Endothelial cell of umbilical vein (primary cell): ENCODE data around the gene INSYN2B. TPM values are rescaled to one million over a fixed set of nuclear protein-coding genes. Genes with fewer than 3 reads are reported as not detected.

ENCODE experiments used
- BruUV-seq: library from RNA; stranded (reverse); fragments of 400-500 nt; replicated peaks from 2 replicates; lab custom pipeline; 2021; lab: Mats Ljungman, UMichigan
- CTCF ChIA-PET: fragments of 300-600, 350-600 bp; sonication (Branson Sonifier 250); formaldehyde crosslinking; loops from one replicate; lab custom pipeline; 2021; ENCODE audit warnings: antibody characterized with exemption, inconsistent platforms; lab: Charles Lee
- POLR2A ChIA-PET: fragments of 300-600, 350-600 bp; sonication (Branson Sonifier 250); formaldehyde crosslinking; loops from one replicate; lab custom pipeline; 2021; ENCODE audit warnings: antibody characterized with exemption, inconsistent platforms; lab: Charles Lee
- DNase-seq: peaks from one replicate; pipeline ENCODE4 v3.0.0-alpha.2; 2011; ENCODE audit warnings: low read depth, low spot score
- FAIRE-seq: peaks from 2 replicates; lab custom pipeline; 2011; peaks lifted over from hg19 to GRCh38; lab: Jason Lieb, UNC
- H2AFZ ChIP-seq: 2 replicates; pipeline ENCODE4 v1.6.0; 2012; ENCODE audit warnings: low read depth, low read length, control low read depth, inconsistent platforms
- H3K27ac ChIP-seq: 2 replicates; pipeline ENCODE4 v1.5.1; 2011; ENCODE audit warnings: low read depth, mild to moderate bottlenecking, control low read depth, low read length, moderate library complexity; ENCODE audit not compliant: insufficient read depth
- H3K27me3 ChIP-seq, 2 experiments: 2 replicates each; pipeline versions ENCODE4 v1.6.0 to v1.6.1; 2011; ENCODE audit warnings: low read length in 2 of 2, mixed read lengths in 1 of 2; ENCODE audit not compliant: control insufficient read depth in 2 of 2, insufficient read depth in 2 of 2
- H3K36me3 ChIP-seq, 2 experiments: 2 replicates in 1 of 2; 3 replicates in 1 of 2; pipeline ENCODE4 v1.5.1; 2011; ENCODE audit warnings: low read length in 2 of 2, mild to moderate bottlenecking in 1 of 2, moderate library complexity in 1 of 2; ENCODE audit not compliant: control insufficient read depth in 2 of 2, insufficient read depth in 2 of 2; ENCODE audit errors: extremely low read depth in 1 of 2
- H3K4me1 ChIP-seq: 3 replicates; pipeline ENCODE4 v1.5.1; 2011; ENCODE audit warnings: mild to moderate bottlenecking, low read length; ENCODE audit not compliant: control insufficient read depth, insufficient read depth; ENCODE audit errors: extremely low read depth
- H3K4me2 ChIP-seq: 2 replicates; pipeline ENCODE4 v1.6.1; 2011; ENCODE audit warnings: low read length, control low read depth, mixed read lengths; ENCODE audit not compliant: insufficient read depth
- H3K4me3 ChIP-seq, 3 experiments: fragments of 200-600 bp in 1 of 3; sonication (generic), shearing (Covaris generic) in 1 of 3; replicated peaks in 1 of 3; 2 replicates each; pipeline ENCODE4 v1.5.1; 2011 to 2016; ENCODE audit warnings: control low read depth in 3 of 3, low read length in 3 of 3, mild to moderate bottlenecking in 2 of 3, inconsistent platforms in 1 of 3, low read depth in 1 of 3, moderate library complexity in 1 of 3; ENCODE audit not compliant: insufficient read depth in 1 of 3
- H3K79me2 ChIP-seq: 2 replicates; pipeline ENCODE4 v1.6.0; 2012; ENCODE audit warnings: low read length, inconsistent platforms; ENCODE audit not compliant: control insufficient read depth, insufficient read depth
- H3K9ac ChIP-seq: replicated peaks from 2 replicates; pipeline ENCODE3; 2011; ENCODE audit warnings: low read length, control low read depth; ENCODE audit not compliant: insufficient read depth; ENCODE audit errors: extremely low read depth
- H3K9me1 ChIP-seq: replicated peaks from 3 replicates; pipeline ENCODE4 v1.6.0; 2011; ENCODE audit warnings: mild to moderate bottlenecking, low read length; ENCODE audit not compliant: control insufficient read depth, insufficient read depth; ENCODE audit errors: extremely low read depth
- H3K9me3 ChIP-seq: replicated peaks from 2 replicates; pipeline ENCODE4 v1.5.1; 2012; ENCODE audit warnings: low read length, inconsistent platforms; ENCODE audit not compliant: control insufficient read depth, insufficient read depth
- H4K20me1 ChIP-seq: replicated peaks from 2 replicates; pipeline ENCODE3; 2011; ENCODE audit warnings: mild to moderate bottlenecking, low read length; ENCODE audit not compliant: control insufficient read depth, insufficient read depth; ENCODE audit errors: extremely low read depth
- EZH2 ChIP-seq: IDR thresholded peaks from 2 replicates; pipeline ENCODE4 v1.6.1; 2012; ENCODE audit warnings: borderline replicate concordance, low read depth, mild to moderate bottlenecking, moderate library complexity, low read length, inconsistent platforms; ENCODE audit not compliant: severe bottlenecking
- FOS ChIP-seq: IDR thresholded peaks from 2 replicates; pipeline ENCODE4 v1.6.1; 2011; ENCODE audit warnings: mild to moderate bottlenecking, low read length, moderate library complexity, borderline replicate concordance; ENCODE audit not compliant: insufficient read depth
- GATA2 ChIP-seq: IDR thresholded peaks from 2 replicates; pipeline ENCODE4 v1.7.0; 2011; ENCODE audit warnings: low read depth, mild to moderate bottlenecking, moderate library complexity, mixed read lengths, low read length; ENCODE audit not compliant: insufficient read length, insufficient read depth
- JUN ChIP-seq: IDR thresholded peaks from 2 replicates; pipeline ENCODE4 v1.6.1; 2011; ENCODE audit warnings: borderline replicate concordance, low read depth; ENCODE audit not compliant: insufficient read length, insufficient read depth
- MAX ChIP-seq: IDR thresholded peaks from 2 replicates; pipeline ENCODE4 v1.6.1; 2011; ENCODE audit not compliant: insufficient read depth, insufficient read length
- MYC ChIP-seq: IDR thresholded peaks from one replicate; pipeline ENCODE4 v1.6.1; 2011; ENCODE audit warnings: mild to moderate bottlenecking, low read depth, low read length
- POLR2A ChIP-seq: IDR thresholded peaks from 2 replicates; pipeline ENCODE4 v1.6.1; 2012; ENCODE audit warnings: low read depth, mild to moderate bottlenecking, control low read depth, low read length
- POLR2AphosphoS5 ChIP-seq: IDR thresholded peaks from 2 replicates; pipeline ENCODE4 v1.6.1; 2012; ENCODE audit warnings: low read depth, mild to moderate bottlenecking, control low read depth, low read length, moderate library complexity; ENCODE audit not compliant: insufficient read depth
- dilution Hi-C: fragments of 300-500 bp; cut with MboI; formaldehyde crosslinking; loops from one replicate; pipeline ENCODE4 v1.15.0; 2019; ENCODE audit warnings: low sequenced_read_pairs; ENCODE audit not compliant: extremely low pct_ligation_motif_present
- intact Hi-C: fragments of 100-400 bp; cut with micrococcal nuclease; formaldehyde crosslinking; loops from one replicate; pipeline ENCODE4 v1.10.0; 2022
- polyA plus RNA-seq, 4 experiments: library from polyadenylated mRNA; depleted of rRNA in 3 of 4; stranded (reverse) in 3 of 4; unstranded in 1 of 4; fragments of >200 nt; gene quantifications; 2 replicates each; pipeline versions ENCODE4 v1.2.1 to v1.2.3, GENCODE V29; 2011 to 2012; ENCODE audit warnings: missing spikeins in 1 of 4
- total RNA-seq: library from RNA; stranded (reverse); gene quantifications from 2 replicates; pipeline ENCODE4 v1.2.3, GENCODE V29; 2021
- TF ChIP-seq, protein P1 (sequence below), 2 donors: IDR thresholded peaks; 1 replicate in 1 of 2; 2 replicates in 1 of 2; pipeline ENCODE4 v1.5.1; 2011; ENCODE audit warnings: low read length in 2 of 2, mild to moderate bottlenecking in 2 of 2, moderate library complexity in 2 of 2, control low read depth in 1 of 2, inconsistent platforms in 1 of 2, low read depth in 1 of 2; ENCODE audit not compliant: insufficient read depth in 1 of 2; ENCODE audit errors: extremely low read depth in 1 of 2

INSYN2B gene
- total and polyA plus RNA-seq, 2 donors (not counting 3 experiments of a cell fraction or from before 2014, with no cell fraction given) = 8.2 to 17.1 TPM

GRCh38 chr5:169944922-169945680, 35.2 kb downstream of the INSYN2B start:
- H3K36me3 ChIP-seq = no peaks in the 10 kb centered on the region
- TF ChIP-seq MYC = no peak
- no peaks in the 10 kb centered on the region for H3K9me1 ChIP-seq
- H2AFZ ChIP-seq = no peak overlapping the region
- FAIRE-seq (no peak), DNase-seq (peak; percentile 5)
- H3K27ac ChIP-seq = no peak overlapping the region
- no TSS peak for BruUV-seq
- H3K79me2 ChIP-seq = peaks cover 39% of the 10 kb centered on the region
- H3K4me1 ChIP-seq = peaks cover 12% of the 10 kb centered on the region
- H3K27me3 ChIP-seq = no peaks in the 10 kb centered on the region
- no peaks in the 10 kb centered on the region for H3K9me3 ChIP-seq
- H3K9ac ChIP-seq = no peak overlapping the region
- intact Hi-C loops (no loop called here), dilution Hi-C loops (no loop called here)
- H4K20me1 ChIP-seq = no peaks in the 10 kb centered on the region
- ChIA-PET POLR2A (no interaction called here), CTCF (interaction anchor here (0.9 to 8.5 kb wide), 6 partner anchors 9 to 244 kb away, joined by 3 to 64 read pairs (median 4); partner anchors contain the start of gene INSYN2B)
- H3K4me2 ChIP-seq = no peak overlapping the region
- H3K4me3 ChIP-seq = no peak overlapping the region

DNA sequence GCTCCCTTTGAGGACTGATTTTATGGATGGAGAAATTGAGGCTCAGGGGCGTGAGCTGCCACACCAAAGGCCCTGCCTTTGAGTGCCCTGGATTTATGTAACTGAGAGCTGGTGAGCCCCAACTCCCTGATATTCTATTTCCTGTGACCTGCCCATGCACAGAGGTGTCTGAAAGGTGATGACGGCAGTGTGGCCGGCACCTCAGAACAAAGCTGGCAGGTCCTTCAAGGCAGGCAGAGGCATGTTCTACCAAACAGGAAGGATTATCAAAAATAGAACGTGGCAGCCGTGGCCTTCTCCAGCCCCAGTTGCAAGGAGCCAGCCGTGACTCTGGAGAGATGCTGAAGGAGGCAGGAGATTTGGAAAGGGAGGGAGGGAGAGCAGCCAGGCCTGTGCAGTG, 36.2 kb downstream of the INSYN2B start:
- Histone ChIP-seq H3K9me1 (no peaks in the 10 kb centered on the region), H3K79me2 (peaks cover 37% of the 10 kb centered on the region), H4K20me1 (no peaks in the 10 kb centered on the region), H3K4me3 (no peak overlapping the region), H3K9me3 (no peaks in the 10 kb centered on the region), H2AFZ (no peak overlapping the region), H3K27me3 (no peaks in the 10 kb centered on the region), H3K4me2 (no peak overlapping the region), H3K9ac (no peak overlapping the region), H3K27ac (no peak overlapping the region), H3K36me3 (no peaks in the 10 kb centered on the region), H3K4me1 (peaks cover 12% of the 10 kb centered on the region)
- dilution Hi-C loops (no loop called here), intact Hi-C loops (no loop called here)
- POLR2A ChIA-PET = no interaction called here
- no peak for TF ChIP-seq JUN
- TF ChIP-seq EZH2 = no peak
- TF ChIP-seq, protein P1, sequence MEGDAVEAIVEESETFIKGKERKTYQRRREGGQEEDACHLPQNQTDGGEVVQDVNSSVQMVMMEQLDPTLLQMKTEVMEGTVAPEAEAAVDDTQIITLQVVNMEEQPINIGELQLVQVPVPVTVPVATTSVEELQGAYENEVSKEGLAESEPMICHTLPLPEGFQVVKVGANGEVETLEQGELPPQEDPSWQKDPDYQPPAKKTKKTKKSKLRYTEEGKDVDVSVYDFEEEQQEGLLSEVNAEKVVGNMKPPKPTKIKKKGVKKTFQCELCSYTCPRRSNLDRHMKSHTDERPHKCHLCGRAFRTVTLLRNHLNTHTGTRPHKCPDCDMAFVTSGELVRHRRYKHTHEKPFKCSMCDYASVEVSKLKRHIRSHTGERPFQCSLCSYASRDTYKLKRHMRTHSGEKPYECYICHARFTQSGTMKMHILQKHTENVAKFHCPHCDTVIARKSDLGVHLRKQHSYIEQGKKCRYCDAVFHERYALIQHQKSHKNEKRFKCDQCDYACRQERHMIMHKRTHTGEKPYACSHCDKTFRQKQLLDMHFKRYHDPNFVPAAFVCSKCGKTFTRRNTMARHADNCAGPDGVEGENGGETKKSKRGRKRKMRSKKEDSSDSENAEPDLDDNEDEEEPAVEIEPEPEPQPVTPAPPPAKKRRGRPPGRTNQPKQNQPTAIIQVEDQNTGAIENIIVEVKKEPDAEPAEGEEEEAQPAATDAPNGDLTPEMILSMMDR (IDR thresholded peaks at IDR 0.05; ENCODE audit: extremely low read depth in 1 of 2, insufficient read depth in 1 of 2, low read depth in 1 of 2, low read length in 2 of 2) = no peak
- TF ChIP-seq FOS = no peak
- TF ChIP-seq POLR2AphosphoS5 = no peak
- no peak for TF ChIP-seq GATA2
- TF ChIP-seq MAX = no peak
- TF ChIP-seq MYC = no peak
- TF ChIP-seq POLR2A = no peak
- FAIRE-seq (no peak), DNase-seq (no peak)
- BruUV-seq = no TSS peak
- CTCF ChIA-PET = interaction anchor here (8.5 kb wide), 1 partner anchor 36 kb away, joined by 64 read pairs; the partner anchor contains the start of gene INSYN2B
